ENCODE measurements around the gene MSMP. TPM values are rescaled to one million over a fixed set of nuclear protein-coding genes. Genes with fewer than 3 reads are reported as not detected.

Gene MSMP
- total and polyA plus RNA-seq, 2 experiments from 2014 or later: 0.81 TPM; not detected in 1

DNA sequence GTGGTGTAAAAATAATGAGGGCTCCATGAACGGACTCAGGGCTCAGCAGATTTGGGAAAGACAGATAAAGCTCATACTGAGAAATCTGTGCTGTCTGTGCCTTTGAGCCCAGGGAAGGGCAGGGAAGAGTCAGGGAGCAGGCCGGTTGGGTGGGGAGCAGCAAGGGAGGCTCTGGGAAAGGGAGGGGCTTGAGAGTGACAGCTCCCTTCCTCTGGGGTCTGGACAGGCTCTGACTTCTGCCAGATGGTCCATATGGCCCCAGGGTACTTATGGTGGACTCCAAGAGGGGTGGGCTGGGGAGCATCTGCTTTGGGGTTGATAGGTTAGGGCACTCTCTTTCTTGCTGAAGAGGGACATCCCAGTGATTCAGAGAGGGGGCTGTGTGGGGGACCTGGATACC, 39.4 kb upstream of the MSMP start:
- Histone ChIP-seq H3K27ac (ENCODE audit: low read depth) (no peak overlapping the region), H3K4me3 (no peak overlapping the region), H4K20me1 (replicated peaks; ENCODE audit: insufficient read depth) (no peaks in the 10 kb centered on the region; the same call in 1 of the 2 replicates), H3K27me3 (ENCODE audit: insufficient read depth) (peaks cover 7% of the 10 kb centered on the region; the same call in 1 of the 2 replicates), H3K36me3 (ENCODE audit: insufficient read depth) (no peaks in the 10 kb centered on the region), H2AFZ (no peak overlapping the region), H3K79me2 (replicated peaks; ENCODE audit: insufficient read depth) (no peaks in the 10 kb centered on the region), H3F3A (replicated peaks; ENCODE audit: low read depth) (0 out of 2 replicates have a peak, but pooled peaks cover 3% of the 10 kb centered on the region), H3K4me1 (ENCODE audit: insufficient read depth) (peaks cover 15% of the 10 kb centered on the region), H3K4me2 (no peak overlapping the region), H3K9me2 (ENCODE audit: insufficient read depth) (no peaks in the 10 kb centered on the region)
- TF ChIP-seq, protein P1, sequence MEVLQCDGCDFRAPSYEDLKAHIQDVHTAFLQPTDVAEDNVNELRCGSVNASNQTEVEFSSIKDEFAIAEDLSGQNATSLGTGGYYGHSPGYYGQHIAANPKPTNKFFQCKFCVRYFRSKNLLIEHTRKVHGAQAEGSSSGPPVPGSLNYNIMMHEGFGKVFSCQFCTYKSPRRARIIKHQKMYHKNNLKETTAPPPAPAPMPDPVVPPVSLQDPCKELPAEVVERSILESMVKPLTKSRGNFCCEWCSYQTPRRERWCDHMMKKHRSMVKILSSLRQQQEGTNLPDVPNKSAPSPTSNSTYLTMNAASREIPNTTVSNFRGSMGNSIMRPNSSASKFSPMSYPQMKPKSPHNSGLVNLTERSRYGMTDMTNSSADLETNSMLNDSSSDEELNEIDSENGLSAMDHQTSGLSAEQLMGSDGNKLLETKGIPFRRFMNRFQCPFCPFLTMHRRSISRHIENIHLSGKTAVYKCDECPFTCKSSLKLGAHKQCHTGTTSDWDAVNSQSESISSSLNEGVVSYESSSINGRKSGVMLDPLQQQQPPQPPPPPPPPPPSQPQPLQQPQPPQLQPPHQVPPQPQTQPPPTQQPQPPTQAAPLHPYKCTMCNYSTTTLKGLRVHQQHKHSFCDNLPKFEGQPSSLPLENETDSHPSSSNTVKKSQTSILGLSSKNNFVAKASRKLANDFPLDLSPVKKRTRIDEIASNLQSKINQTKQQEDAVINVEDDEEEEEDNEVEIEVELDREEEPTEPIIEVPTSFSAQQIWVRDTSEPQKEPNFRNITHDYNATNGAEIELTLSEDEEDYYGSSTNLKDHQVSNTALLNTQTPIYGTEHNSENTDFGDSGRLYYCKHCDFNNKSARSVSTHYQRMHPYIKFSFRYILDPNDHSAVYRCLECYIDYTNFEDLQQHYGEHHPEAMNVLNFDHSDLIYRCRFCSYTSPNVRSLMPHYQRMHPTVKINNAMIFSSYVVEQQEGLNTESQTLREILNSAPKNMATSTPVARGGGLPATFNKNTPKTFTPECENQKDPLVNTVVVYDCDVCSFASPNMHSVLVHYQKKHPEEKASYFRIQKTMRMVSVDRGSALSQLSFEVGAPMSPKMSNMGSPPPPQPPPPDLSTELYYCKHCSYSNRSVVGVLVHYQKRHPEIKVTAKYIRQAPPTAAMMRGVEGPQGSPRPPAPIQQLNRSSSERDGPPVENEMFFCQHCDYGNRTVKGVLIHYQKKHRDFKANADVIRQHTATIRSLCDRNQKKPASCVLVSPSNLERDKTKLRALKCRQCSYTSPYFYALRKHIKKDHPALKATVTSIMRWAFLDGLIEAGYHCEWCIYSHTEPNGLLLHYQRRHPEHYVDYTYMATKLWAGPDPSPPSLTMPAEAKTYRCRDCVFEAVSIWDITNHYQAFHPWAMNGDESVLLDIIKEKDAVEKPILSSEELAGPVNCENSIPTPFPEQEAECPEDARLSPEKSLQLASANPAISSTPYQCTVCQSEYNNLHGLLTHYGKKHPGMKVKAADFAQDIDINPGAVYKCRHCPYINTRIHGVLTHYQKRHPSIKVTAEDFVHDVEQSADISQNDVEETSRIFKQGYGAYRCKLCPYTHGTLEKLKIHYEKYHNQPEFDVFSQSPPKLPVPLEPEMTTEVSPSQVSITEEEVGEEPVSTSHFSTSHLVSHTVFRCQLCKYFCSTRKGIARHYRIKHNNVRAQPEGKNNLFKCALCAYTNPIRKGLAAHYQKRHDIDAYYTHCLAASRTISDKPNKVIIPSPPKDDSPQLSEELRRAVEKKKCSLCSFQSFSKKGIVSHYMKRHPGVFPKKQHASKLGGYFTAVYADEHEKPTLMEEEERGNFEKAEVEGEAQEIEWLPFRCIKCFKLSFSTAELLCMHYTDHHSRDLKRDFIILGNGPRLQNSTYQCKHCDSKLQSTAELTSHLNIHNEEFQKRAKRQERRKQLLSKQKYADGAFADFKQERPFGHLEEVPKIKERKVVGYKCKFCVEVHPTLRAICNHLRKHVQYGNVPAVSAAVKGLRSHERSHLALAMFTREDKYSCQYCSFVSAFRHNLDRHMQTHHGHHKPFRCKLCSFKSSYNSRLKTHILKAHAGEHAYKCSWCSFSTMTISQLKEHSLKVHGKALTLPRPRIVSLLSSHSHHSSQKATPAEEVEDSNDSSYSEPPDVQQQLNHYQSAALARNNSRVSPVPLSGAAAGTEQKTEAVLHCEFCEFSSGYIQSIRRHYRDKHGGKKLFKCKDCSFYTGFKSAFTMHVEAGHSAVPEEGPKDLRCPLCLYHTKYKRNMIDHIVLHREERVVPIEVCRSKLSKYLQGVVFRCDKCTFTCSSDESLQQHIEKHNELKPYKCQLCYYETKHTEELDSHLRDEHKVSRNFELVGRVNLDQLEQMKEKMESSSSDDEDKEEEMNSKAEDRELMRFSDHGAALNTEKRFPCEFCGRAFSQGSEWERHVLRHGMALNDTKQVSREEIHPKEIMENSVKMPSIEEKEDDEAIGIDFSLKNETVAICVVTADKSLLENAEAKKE (CRISPR knock-in tag; IDR thresholded peaks at IDR 0.05): no peak
- TF ChIP-seq, protein P2, sequence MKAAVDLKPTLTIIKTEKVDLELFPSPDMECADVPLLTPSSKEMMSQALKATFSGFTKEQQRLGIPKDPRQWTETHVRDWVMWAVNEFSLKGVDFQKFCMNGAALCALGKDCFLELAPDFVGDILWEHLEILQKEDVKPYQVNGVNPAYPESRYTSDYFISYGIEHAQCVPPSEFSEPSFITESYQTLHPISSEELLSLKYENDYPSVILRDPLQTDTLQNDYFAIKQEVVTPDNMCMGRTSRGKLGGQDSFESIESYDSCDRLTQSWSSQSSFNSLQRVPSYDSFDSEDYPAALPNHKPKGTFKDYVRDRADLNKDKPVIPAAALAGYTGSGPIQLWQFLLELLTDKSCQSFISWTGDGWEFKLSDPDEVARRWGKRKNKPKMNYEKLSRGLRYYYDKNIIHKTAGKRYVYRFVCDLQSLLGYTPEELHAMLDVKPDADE (IDR thresholded peaks at IDR 0.05): no peak
- TF ChIP-seq EZH2phosphoT487 (IDR thresholded peaks at IDR 0.05; ENCODE audit: unreplicated experiment) (no peak), ZNF114 (CRISPR knock-in tag; IDR thresholded peaks at IDR 0.05) (no peak), NANOG (IDR thresholded peaks at IDR 0.05; ENCODE audit: borderline replicate concordance) (no peak), JUNB (IDR thresholded peaks at IDR 0.05; ENCODE audit: unreplicated experiment) (no peak), POLR2AphosphoS5 (IDR thresholded peaks at IDR 0.05; ENCODE audit: low read depth) (no peak), EZH2 (IDR thresholded peaks at IDR 0.05; ENCODE audit: low read depth, unreplicated experiment) (no peak), STAT1 (IDR thresholded peaks at IDR 0.05; ENCODE audit: unreplicated experiment) (no peak), CREB1 (CRISPR knock-in tag; IDR thresholded peaks at IDR 0.05; ENCODE audit: low read depth) (no peak), ZNF331 (CRISPR knock-in tag; IDR thresholded peaks at IDR 0.05; ENCODE audit: low read depth) (no peak)
- TF ChIP-seq, protein P3, sequence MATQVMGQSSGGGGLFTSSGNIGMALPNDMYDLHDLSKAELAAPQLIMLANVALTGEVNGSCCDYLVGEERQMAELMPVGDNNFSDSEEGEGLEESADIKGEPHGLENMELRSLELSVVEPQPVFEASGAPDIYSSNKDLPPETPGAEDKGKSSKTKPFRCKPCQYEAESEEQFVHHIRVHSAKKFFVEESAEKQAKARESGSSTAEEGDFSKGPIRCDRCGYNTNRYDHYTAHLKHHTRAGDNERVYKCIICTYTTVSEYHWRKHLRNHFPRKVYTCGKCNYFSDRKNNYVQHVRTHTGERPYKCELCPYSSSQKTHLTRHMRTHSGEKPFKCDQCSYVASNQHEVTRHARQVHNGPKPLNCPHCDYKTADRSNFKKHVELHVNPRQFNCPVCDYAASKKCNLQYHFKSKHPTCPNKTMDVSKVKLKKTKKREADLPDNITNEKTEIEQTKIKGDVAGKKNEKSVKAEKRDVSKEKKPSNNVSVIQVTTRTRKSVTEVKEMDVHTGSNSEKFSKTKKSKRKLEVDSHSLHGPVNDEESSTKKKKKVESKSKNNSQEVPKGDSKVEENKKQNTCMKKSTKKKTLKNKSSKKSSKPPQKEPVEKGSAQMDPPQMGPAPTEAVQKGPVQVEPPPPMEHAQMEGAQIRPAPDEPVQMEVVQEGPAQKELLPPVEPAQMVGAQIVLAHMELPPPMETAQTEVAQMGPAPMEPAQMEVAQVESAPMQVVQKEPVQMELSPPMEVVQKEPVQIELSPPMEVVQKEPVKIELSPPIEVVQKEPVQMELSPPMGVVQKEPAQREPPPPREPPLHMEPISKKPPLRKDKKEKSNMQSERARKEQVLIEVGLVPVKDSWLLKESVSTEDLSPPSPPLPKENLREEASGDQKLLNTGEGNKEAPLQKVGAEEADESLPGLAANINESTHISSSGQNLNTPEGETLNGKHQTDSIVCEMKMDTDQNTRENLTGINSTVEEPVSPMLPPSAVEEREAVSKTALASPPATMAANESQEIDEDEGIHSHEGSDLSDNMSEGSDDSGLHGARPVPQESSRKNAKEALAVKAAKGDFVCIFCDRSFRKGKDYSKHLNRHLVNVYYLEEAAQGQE (IDR thresholded peaks at IDR 0.05; ENCODE audit: unreplicated experiment): no peak
- TF ChIP-seq, protein P4, sequence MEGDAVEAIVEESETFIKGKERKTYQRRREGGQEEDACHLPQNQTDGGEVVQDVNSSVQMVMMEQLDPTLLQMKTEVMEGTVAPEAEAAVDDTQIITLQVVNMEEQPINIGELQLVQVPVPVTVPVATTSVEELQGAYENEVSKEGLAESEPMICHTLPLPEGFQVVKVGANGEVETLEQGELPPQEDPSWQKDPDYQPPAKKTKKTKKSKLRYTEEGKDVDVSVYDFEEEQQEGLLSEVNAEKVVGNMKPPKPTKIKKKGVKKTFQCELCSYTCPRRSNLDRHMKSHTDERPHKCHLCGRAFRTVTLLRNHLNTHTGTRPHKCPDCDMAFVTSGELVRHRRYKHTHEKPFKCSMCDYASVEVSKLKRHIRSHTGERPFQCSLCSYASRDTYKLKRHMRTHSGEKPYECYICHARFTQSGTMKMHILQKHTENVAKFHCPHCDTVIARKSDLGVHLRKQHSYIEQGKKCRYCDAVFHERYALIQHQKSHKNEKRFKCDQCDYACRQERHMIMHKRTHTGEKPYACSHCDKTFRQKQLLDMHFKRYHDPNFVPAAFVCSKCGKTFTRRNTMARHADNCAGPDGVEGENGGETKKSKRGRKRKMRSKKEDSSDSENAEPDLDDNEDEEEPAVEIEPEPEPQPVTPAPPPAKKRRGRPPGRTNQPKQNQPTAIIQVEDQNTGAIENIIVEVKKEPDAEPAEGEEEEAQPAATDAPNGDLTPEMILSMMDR (conservative IDR thresholded peaks at IDR 0.05; ENCODE audit: low read depth in 2 of 2): no peak
- no peaks in the 10 kb centered on the region for H3K36me3 Mint-ChIP-seq (ENCODE audit: low read depth)
- no peak overlapping the region for H3K27ac Mint-ChIP-seq
- ATAC-seq: no peak
- no peaks in the 10 kb centered on the region for H3K9me3 Mint-ChIP-seq
- H3K27me3 Mint-ChIP-seq (ENCODE audit: insufficient read depth, low read depth, poor library complexity): peaks cover 14% of the 10 kb centered on the region
- H3K4me3 Mint-ChIP-seq: no peak overlapping the region
- H3K4me1 Mint-ChIP-seq: peaks cover 23% of the 10 kb centered on the region
- DNase-seq (ENCODE audit: low spot score): no peak

Data from GM23338 (cell line).